PC-9 (cell line): ENCODE results near the gene GID4. TPM values are rescaled to one million over a fixed set of nuclear protein-coding genes. Genes with fewer than 3 reads are reported as not detected.
A peak's percentile ranks its signal among the peaks of the same experiment; 100 is the strongest.

Source experiments
- BruUV-seq: library from RNA; stranded (reverse); fragments of 400-500 nt; replicated peaks from 2 replicates; lab custom pipeline; 2021; lab: Mats Ljungman, UMichigan
- CTCF ChIA-PET: fragments of 300-600 bp; sonication (Branson Sonifier 250); formaldehyde crosslinking; loops from one replicate; lab custom pipeline; 2022; ENCODE audit warnings: antibody characterized with exemption; lab: Charles Lee
- POLR2A ChIA-PET: fragments of 300-600 bp; sonication (Branson Sonifier 250); formaldehyde crosslinking; loops from one replicate; lab custom pipeline; 2022; ENCODE audit warnings: antibody characterized with exemption; ENCODE audit not compliant: unreplicated experiment; lab: Charles Lee
- DNase-seq, 2 experiments: peaks; one replicate each; pipeline versions ENCODE4 v3.0.0 to v3.0.0-alpha.2; 2015 to 2022; ENCODE audit warnings: mixed read lengths in 1 of 2
- H2AFZ ChIP-seq: fragments of 200-600 bp; sonication (generic); 2 replicates; pipeline ENCODE4 v1.8.1; 2017; ENCODE audit warnings: antibody characterized with exemption
- H3F3A ChIP-seq: fragments of 200-600 bp; sonication (generic); 2 replicates; pipeline ENCODE4 v1.8.1; 2017; ENCODE audit warnings: antibody characterized with exemption, mild to moderate bottlenecking, low read depth; ENCODE audit not compliant: insufficient read depth
- H3K27ac ChIP-seq: fragments of 200-600 bp; sonication (generic); 2 replicates; pipeline ENCODE4 v1.6.1; 2016; ENCODE audit warnings: mixed run types
- H3K27me3 ChIP-seq: fragments of 200-600 bp; sonication (generic); 2 replicates; pipeline ENCODE4 v1.6.1; 2016; ENCODE audit warnings: low read depth, mixed run types; ENCODE audit not compliant: insufficient read depth
- H3K36me3 ChIP-seq: fragments of 200-600 bp; sonication (generic); 2 replicates; pipeline ENCODE4 v1.6.1; 2016; ENCODE audit warnings: low read depth, mixed run types
- H3K4me1 ChIP-seq: fragments of 200-600 bp; sonication (generic); replicated peaks from 2 replicates; pipeline ENCODE4 v1.6.1; 2016; ENCODE audit warnings: mixed run types; ENCODE audit not compliant: insufficient read depth
- H3K4me2 ChIP-seq: fragments of 200-600 bp; sonication (generic); 2 replicates; pipeline ENCODE4 v1.6.1; 2017; ENCODE audit warnings: mixed run types
- H3K4me3 ChIP-seq: fragments of 200-600 bp; sonication (generic); 2 replicates; pipeline ENCODE4 v1.6.1; 2016; ENCODE audit warnings: mixed run types
- H3K79me2 ChIP-seq: fragments of 200-600 bp; sonication (generic); 2 replicates; pipeline ENCODE4 v1.6.1; 2017; ENCODE audit warnings: low read depth, mixed run types
- H3K9me2 ChIP-seq: fragments of 200-600 bp; sonication (generic); 2 replicates; pipeline ENCODE4 v1.8.1; 2017; ENCODE audit warnings: mild to moderate bottlenecking; ENCODE audit not compliant: insufficient read depth
- H3K9me3 ChIP-seq: fragments of 200-600 bp; sonication (generic); 2 replicates; pipeline ENCODE4 v1.8.1; 2016; ENCODE audit warnings: low read depth; ENCODE audit not compliant: insufficient read depth
- H4K20me1 ChIP-seq: fragments of 200-600 bp; sonication (generic); 2 replicates; pipeline ENCODE4 v1.8.1; 2017; ENCODE audit not compliant: insufficient read depth
- EZH2 ChIP-seq: fragments of 200-600 bp; sonication (generic); IDR thresholded peaks from 2 replicates; pipeline ENCODE4 v1.8.0; 2017; ENCODE audit warnings: antibody characterized with exemption, low read depth
- intact Hi-C: fragments of 100-400 bp; cut with micrococcal nuclease; formaldehyde crosslinking; loops from one replicate; pipeline ENCODE4 v1.10.0; 2022; ENCODE audit not compliant: unreplicated experiment
- total RNA-seq: library from RNA; stranded (reverse); gene quantifications from 2 replicates; pipeline ENCODE4 v1.2.3, GENCODE V29; 2021
- TF ChIP-seq, protein P1 (sequence below): fragments of 200-600 bp; sonication (generic); conservative IDR thresholded peaks from 2 replicates; pipeline ENCODE4 v1.6.1; 2017; ENCODE audit warnings: mixed run types, antibody characterized with exemption, mild to moderate bottlenecking, moderate library complexity

The GID4 gene
- total RNA-seq, 1 experiment from 2014 or later, result 19.0 TPM

GRCh38 chr17:18005496-18005895 lies 33.7 kb upstream of the GID4 start:
- peaks cover 39% of the 10 kb centered on the region for H3F3A ChIP-seq
- no peaks in the 10 kb centered on the region for H3K79me2 ChIP-seq
- CTCF ChIA-PET, result no interaction called here
- H3K27ac ChIP-seq, result peak overlapping the region; percentile 22; the same call in 1 of the 2 replicates
- POLR2A ChIA-PET, result interaction anchor here (0.5 to 0.6 kb wide), 2 partner anchors 55 to 84 kb away, joined by 4 read pairs; no protein-coding TSS in a partner anchor
- H3K9me2 ChIP-seq, result no peaks in the 10 kb centered on the region
- BruUV-seq, result no TSS peak
- intact Hi-C loops, result no loop called here
- DNase-seq, result peak; percentile 24 to 69
- no peaks in the 10 kb centered on the region for H3K9me3 ChIP-seq
- TF ChIP-seq, protein P1, sequence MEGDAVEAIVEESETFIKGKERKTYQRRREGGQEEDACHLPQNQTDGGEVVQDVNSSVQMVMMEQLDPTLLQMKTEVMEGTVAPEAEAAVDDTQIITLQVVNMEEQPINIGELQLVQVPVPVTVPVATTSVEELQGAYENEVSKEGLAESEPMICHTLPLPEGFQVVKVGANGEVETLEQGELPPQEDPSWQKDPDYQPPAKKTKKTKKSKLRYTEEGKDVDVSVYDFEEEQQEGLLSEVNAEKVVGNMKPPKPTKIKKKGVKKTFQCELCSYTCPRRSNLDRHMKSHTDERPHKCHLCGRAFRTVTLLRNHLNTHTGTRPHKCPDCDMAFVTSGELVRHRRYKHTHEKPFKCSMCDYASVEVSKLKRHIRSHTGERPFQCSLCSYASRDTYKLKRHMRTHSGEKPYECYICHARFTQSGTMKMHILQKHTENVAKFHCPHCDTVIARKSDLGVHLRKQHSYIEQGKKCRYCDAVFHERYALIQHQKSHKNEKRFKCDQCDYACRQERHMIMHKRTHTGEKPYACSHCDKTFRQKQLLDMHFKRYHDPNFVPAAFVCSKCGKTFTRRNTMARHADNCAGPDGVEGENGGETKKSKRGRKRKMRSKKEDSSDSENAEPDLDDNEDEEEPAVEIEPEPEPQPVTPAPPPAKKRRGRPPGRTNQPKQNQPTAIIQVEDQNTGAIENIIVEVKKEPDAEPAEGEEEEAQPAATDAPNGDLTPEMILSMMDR, result no peak
- TF ChIP-seq EZH2, result no peak
- no peaks in the 10 kb centered on the region for H3K36me3 ChIP-seq
- no peak overlapping the region for H2AFZ ChIP-seq
- H3K27me3 ChIP-seq, result no peaks in the 10 kb centered on the region
- no peaks in the 10 kb centered on the region for H4K20me1 ChIP-seq
- peak overlapping the region; percentile 53 for H3K4me2 ChIP-seq
- H3K4me3 ChIP-seq, result no peak overlapping the region
- peaks cover 54% of the 10 kb centered on the region for H3K4me1 ChIP-seq

DNA sequence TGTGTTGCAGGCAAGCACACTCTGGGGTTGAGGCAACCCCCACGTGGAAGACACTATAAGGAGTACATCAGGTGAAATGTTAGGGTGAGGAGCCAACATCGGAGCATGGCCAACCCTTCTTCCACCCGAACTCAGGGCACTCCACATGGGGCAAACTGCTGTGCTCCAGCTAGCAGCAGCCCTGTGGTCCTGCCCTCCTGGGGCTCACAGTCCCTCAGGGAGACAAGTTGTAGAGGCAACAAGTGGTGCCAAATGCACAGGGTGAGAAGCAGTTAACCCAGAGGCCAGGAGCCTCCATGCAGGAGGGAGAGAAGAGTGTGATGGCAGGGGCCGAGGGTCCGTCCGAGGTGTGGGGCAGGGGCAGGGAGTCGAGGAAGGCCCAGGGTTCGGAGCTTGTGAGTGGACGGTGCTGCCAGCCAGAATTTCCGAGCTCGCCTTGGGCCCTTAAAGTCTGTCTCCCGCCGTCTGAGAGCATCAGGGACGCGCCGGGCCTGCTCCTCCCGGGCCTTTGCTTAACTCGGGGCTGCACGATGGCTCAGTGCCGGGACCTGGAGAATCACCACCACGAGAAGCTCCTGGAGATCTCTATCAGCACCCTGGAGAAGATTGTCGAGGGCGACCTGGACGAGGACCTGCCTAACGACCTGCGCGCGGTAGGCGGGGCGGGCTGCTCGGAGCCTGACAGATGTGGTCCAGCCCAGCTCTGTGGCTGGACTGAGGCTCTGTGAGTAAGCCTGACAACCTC lies 32.5 kb upstream of the GID4 start:
- Histone ChIP-seq H3K27me3 (no peaks in the 10 kb centered on the region), H3K4me2 (no peak overlapping the region), H3K4me3 (no peak overlapping the region), H3K9me2 (no peaks in the 10 kb centered on the region), H3K4me1 (peaks cover 54% of the 10 kb centered on the region), H2AFZ (no peak overlapping the region), H3K36me3 (no peaks in the 10 kb centered on the region), H3K9me3 (no peaks in the 10 kb centered on the region), H3F3A (peaks cover 39% of the 10 kb centered on the region), H4K20me1 (no peaks in the 10 kb centered on the region), H3K27ac (no peak overlapping the region), H3K79me2 (no peaks in the 10 kb centered on the region)
- ChIA-PET CTCF (interaction anchor here (0.6 kb wide), 1 partner anchor 19 kb away, joined by 3 read pairs; no protein-coding TSS in a partner anchor), POLR2A (no interaction called here)
- TF ChIP-seq, protein P1, result no peak
- TF ChIP-seq EZH2, result no peak
- no peak for DNase-seq
- intact Hi-C loops, result no loop called here
- no TSS peak for BruUV-seq

DNA sequence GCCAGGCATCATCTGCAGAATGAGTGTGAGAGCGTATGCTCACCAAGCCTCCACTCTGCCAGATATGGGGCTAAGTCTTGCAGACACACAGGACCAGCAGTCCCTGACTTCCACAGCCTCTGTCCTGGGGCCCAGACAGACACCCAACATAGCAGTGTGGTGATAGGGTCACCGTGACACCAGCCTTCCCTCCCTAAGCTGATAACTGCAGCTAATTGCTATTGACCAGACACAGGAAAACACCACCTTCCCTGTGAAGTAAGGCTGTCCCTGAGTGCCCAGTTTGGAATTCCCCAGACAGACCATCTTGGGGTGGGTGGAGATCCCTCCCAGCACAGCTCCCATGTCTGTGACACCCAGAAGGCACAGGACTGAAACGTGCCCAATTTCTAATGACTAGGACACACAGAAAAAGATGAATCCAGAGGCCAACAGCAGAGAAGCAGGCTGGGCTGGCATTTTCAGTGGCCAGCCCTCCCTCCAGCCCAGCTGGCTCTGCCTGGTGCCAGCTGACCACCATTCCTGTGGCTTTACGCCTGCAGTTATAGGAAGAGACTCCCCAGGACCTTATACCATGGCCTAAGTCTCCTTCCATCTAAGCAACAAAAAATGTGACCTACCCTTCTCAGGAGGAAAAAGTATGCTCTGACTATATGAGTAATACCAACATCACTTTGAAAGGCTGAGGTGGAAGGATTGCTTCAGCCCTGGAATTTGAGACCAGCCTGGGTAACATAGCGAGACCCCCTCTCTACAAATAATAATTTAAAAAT lies 30.5 kb upstream of the GID4 start:
- TF ChIP-seq EZH2, result no peak
- TF ChIP-seq, protein P1, result no peak
- H3K4me2 ChIP-seq, result peak overlapping the region; percentile 58
- no peak overlapping the region for H3K4me3 ChIP-seq
- H3K9me2 ChIP-seq, result no peaks in the 10 kb centered on the region
- no peaks in the 10 kb centered on the region for H3K27me3 ChIP-seq
- CTCF ChIA-PET, result interaction anchor here (1.3 kb wide), 1 partner anchor 25 kb away, joined by 3 read pairs; no protein-coding TSS in a partner anchor
- POLR2A ChIA-PET, result interaction anchor here (0.8 kb wide), 1 partner anchor 73 kb away, joined by 8 read pairs; no protein-coding TSS in a partner anchor
- intact Hi-C loops, result loop anchor here (2.0 kb wide), 2 partner anchors 18 to 50 kb away; no protein-coding TSS in a partner anchor
- TSS peak; percentile 14 for BruUV-seq
- H3F3A ChIP-seq, result peaks cover 39% of the 10 kb centered on the region
- no peaks in the 10 kb centered on the region for H3K79me2 ChIP-seq
- peak overlapping the region; percentile 78 for H3K27ac ChIP-seq
- peaks cover 54% of the 10 kb centered on the region for H3K4me1 ChIP-seq
- H3K36me3 ChIP-seq, result no peaks in the 10 kb centered on the region
- H2AFZ ChIP-seq, result no peak overlapping the region
- DNase-seq, result peak; percentile 77 to 94
- no peaks in the 10 kb centered on the region for H4K20me1 ChIP-seq
- H3K9me3 ChIP-seq, result no peaks in the 10 kb centered on the region
